Measurements from ENCODE around the gene SLC3A2.
"Not testable (repeated sequence)": the region's sequence is repeated elsewhere in the genome, so short reads cannot be mapped to it uniquely, and the experiment has no call there.

SLC3A2 gene

GRCh38 chr11:62934496-62934785, 53.7 kb downstream of the SLC3A2 start:
- no peak overlapping the region for H3K27ac ChIP-seq
- TF ChIP-seq, protein P1, sequence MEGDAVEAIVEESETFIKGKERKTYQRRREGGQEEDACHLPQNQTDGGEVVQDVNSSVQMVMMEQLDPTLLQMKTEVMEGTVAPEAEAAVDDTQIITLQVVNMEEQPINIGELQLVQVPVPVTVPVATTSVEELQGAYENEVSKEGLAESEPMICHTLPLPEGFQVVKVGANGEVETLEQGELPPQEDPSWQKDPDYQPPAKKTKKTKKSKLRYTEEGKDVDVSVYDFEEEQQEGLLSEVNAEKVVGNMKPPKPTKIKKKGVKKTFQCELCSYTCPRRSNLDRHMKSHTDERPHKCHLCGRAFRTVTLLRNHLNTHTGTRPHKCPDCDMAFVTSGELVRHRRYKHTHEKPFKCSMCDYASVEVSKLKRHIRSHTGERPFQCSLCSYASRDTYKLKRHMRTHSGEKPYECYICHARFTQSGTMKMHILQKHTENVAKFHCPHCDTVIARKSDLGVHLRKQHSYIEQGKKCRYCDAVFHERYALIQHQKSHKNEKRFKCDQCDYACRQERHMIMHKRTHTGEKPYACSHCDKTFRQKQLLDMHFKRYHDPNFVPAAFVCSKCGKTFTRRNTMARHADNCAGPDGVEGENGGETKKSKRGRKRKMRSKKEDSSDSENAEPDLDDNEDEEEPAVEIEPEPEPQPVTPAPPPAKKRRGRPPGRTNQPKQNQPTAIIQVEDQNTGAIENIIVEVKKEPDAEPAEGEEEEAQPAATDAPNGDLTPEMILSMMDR (conservative IDR thresholded peaks at IDR 0.05) = no peak

GRCh38 chr11:62937528-62937927, 56.8 kb downstream of the SLC3A2 start:
- not testable (repeated sequence) for H3K27ac ChIP-seq
